ENCODE measurements around the gene TRIL. TPM values are rescaled to one million over a fixed set of nuclear protein-coding genes. Genes with fewer than 3 reads are reported as not detected.

Gene TRIL
- total and polyA plus RNA-seq, 9 of the 15 experiments (the other 6 are each of a cell fraction or from before 2014, with no cell fraction given): not detected

DNA sequence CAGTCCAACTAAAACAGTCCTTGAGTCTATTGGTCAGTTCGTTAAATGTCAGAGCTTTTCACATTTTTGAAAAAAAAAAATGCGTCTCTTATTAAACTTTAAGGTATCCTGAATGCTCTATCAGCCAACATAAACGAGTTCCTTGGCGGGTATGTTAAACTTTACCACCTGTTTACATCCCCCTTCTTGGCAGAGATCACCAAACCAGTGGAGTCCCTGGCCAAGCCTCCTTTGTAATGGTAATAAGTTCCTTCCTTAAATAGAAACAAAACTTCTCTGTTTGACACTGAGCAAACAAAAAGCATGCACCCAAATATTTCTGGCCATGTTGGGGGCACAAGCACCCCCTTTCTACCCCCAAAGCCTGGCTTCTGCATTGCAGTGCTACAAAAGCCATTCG is 3.2 kb downstream of the TRIL start:
- H3K4me2 ChIP-seq (ENCODE audit: insufficient read depth, low read length): no peak overlapping the region
- no peaks in the 10 kb centered on the region for H4K20me1 ChIP-seq (replicated peaks; ENCODE audit: control insufficient read depth, insufficient read depth, low read length)
- in situ Hi-C loops (cut with MboI): no loop called here
- H3K9ac ChIP-seq (ENCODE audit: insufficient read depth in 1 of 2, low read depth in 2 of 2, low read length in 2 of 2): no peak overlapping the region
- ChIA-PET POLR2A (no interaction called here), CTCF (ENCODE audit: low intra/inter-chr PET ratio) (no interaction called here)
- no TSS peak for BruUV-seq (replicated peaks)
- TF ChIP-seq ATF2 (CRISPR knock-in tag; IDR thresholded peaks at IDR 0.05): no peak
- no peak for TF ChIP-seq ETV5 (CRISPR knock-in tag; IDR thresholded peaks at IDR 0.05; ENCODE audit: low read depth)
- no peak for TF ChIP-seq TRIM25 (IDR thresholded peaks at IDR 0.05; ENCODE audit: borderline replicate concordance)
- no peak for TF ChIP-seq ELF2 (CRISPR knock-in tag; IDR thresholded peaks at IDR 0.05)
- no peak for TF ChIP-seq ZNF41 (CRISPR knock-in tag; conservative IDR thresholded peaks at IDR 0.05)
- TF ChIP-seq HDAC3 (IDR thresholded peaks at IDR 0.05; ENCODE audit: borderline replicate concordance, partially characterized antibody): no peak
- no peak for TF ChIP-seq WHSC1 (IDR thresholded peaks at IDR 0.05; ENCODE audit: low read length)
- no peaks in the 10 kb centered on the region for H3K79me2 ChIP-seq (ENCODE audit: control insufficient read depth, insufficient read depth, low read length)
- H3K4me3 ChIP-seq: no peak overlapping the region
- ATAC-seq: no peak
- H3K27ac ChIP-seq (ENCODE audit: extremely low read depth, low read depth, low read length): no peak overlapping the region
- H3K36me3 ChIP-seq (ENCODE audit: control insufficient read depth, insufficient read depth, low read length): no peaks in the 10 kb centered on the region
- H3K9me1 ChIP-seq (ENCODE audit: control insufficient read depth, insufficient read depth, low read length): no peaks in the 10 kb centered on the region
- no peaks in the 10 kb centered on the region for H3K4me1 ChIP-seq (replicated peaks in 1 of 2; ENCODE audit: control insufficient read depth in 2 of 2, insufficient read depth in 2 of 2, low read length in 2 of 2)
- no peaks in the 10 kb centered on the region for H3K9me3 ChIP-seq (replicated peaks; ENCODE audit: control insufficient read depth, insufficient read depth, low read depth, low read length)
- DNase-seq (ENCODE audit: extremely low read depth in 1 of 4, low spot score in 3 of 4): no peak
- H3K27me3 ChIP-seq (ENCODE audit: control insufficient read depth in 2 of 2, insufficient read depth in 2 of 2, low read length in 2 of 2): no peaks in the 10 kb centered on the region
- 10% methylated on average over 5 of the region's 5 CpGs for WGBS (ENCODE audit: insufficient coverage, low coverage, missing lambda C conversion rate)
- intact Hi-C loops (cut with micrococcal nuclease): no loop called here
- H2AFZ ChIP-seq (ENCODE audit: low read depth, low read length): no peak overlapping the region
- FAIRE-seq: no peak

Data from K562 (cell line).